ENCODE data around the gene C14orf180. TPM values are rescaled to one million over a fixed set of nuclear protein-coding genes. Genes with fewer than 3 reads are reported as not detected.
A peak's percentile ranks its signal among the peaks of the same experiment; 100 is the strongest.

C14orf180 gene
- total and polyA plus RNA-seq, 12 donors, result 0.26 to 17.8 (median 5.6) TPM

GRCh38 chr14:104601786-104602185 lies 22.2 kb downstream of the C14orf180 start:
- H3K36me3 ChIP-seq (replicated peaks in 1 of 2), result no peaks in the 10 kb centered on the region
- TF ChIP-seq POLR2A (IDR thresholded peaks at IDR 0.05), result no peak
- no peak for TF ChIP-seq CTCF (IDR thresholded peaks at IDR 0.05)
- no peak overlapping the region for H3K27ac ChIP-seq
- intact Hi-C loops (cut with DNase I), result no loop called here
- H3K9me3 ChIP-seq (replicated peaks in 1 of 3), result no peaks in the 10 kb centered on the region
- peak in 3 of 7 donors; percentile 30 to 83 (median 53) for DNase-seq
- 38 to 55% (median 46%) methylated on average over 5 to 9 of the region's 9 CpGs; no CpG with 5 or more reads in 1 of the 4 donors for WGBS, 4 donors
- peaks cover 20% of the 10 kb centered on the region for H3K27me3 ChIP-seq
- H3K4me1 ChIP-seq (replicated peaks in 1 of 2), result no peaks in the 10 kb centered on the region
- H3K4me3 ChIP-seq, result no peak overlapping the region

GRCh38 chr14:104602315-104602932 lies 22.9 kb downstream of the C14orf180 start:
- Histone ChIP-seq H3K27me3 (peaks cover 20% of the 10 kb centered on the region), H3K36me3 (replicated peaks in 1 of 2) (no peaks in the 10 kb centered on the region), H3K27ac (no peak overlapping the region), H3K4me1 (replicated peaks in 1 of 2) (no peaks in the 10 kb centered on the region), H3K4me3 (no peak overlapping the region), H3K9me3 (replicated peaks in 1 of 3) (no peaks in the 10 kb centered on the region)
- no peak for TF ChIP-seq CTCF (IDR thresholded peaks at IDR 0.05)
- no peak for TF ChIP-seq POLR2A (IDR thresholded peaks at IDR 0.05)
- DNase-seq, result peak in 1 of 7 donors; percentile 12
- intact Hi-C loops (cut with DNase I), result no loop called here
- 86 to 91% (median 88%) methylated on average over 8 to 11 of the region's 11 CpGs for WGBS, 4 donors

- TF ChIP-seq POLR2A (IDR thresholded peaks at IDR 0.05) (no peak), CTCF (IDR thresholded peaks at IDR 0.05) (no peak)
- Histone ChIP-seq H3K27ac (no peak overlapping the region), H3K36me3 (replicated peaks in 1 of 2) (no peaks in the 10 kb centered on the region), H3K27me3 (peaks cover 20% of the 10 kb centered on the region), H3K4me3 (no peak overlapping the region), H3K9me3 (replicated peaks in 1 of 3) (no peaks in the 10 kb centered on the region), H3K4me1 (replicated peaks in 1 of 2) (no peaks in the 10 kb centered on the region)
- intact Hi-C loops (cut with DNase I), result no loop called here
- DNase-seq, result peak in 1 of 7 donors; percentile 6
- 78 to 88% (median 82%) methylated on average over 7 of the region's 7 CpGs for WGBS, 4 donors
These were observed 23.4 kb downstream of the C14orf180 start for GRCh38 chr14:104602933-104603325.

- Histone ChIP-seq H3K27ac (peak overlapping the region in 2 of 5 donors; percentile 34 to 60), H3K4me1 (replicated peaks in 1 of 2) (no peaks in the 10 kb centered on the region), H3K36me3 (replicated peaks in 1 of 2) (no peaks in the 10 kb centered on the region), H3K9me3 (replicated peaks in 1 of 3) (no peaks in the 10 kb centered on the region), H3K27me3 (peaks cover 20% of the 10 kb centered on the region), H3K4me3 (peak overlapping the region in 1 of 4 donors; percentile 23)
- 34 to 71% (median 50%) methylated on average over 4 to 32 of the region's 32 CpGs for WGBS, 4 donors
- peak in 2 of 7 donors; percentile 11 to 66 for DNase-seq
- TF ChIP-seq CTCF (IDR thresholded peaks at IDR 0.05), result no peak
- peak in 1 of 2 donors; percentile 30 for TF ChIP-seq POLR2A (IDR thresholded peaks at IDR 0.05)
- intact Hi-C loops (cut with DNase I), result no loop called here
These were observed 24.3 kb downstream of the C14orf180 start for GRCh38 chr14:104603711-104604401.

All from adrenal gland (tissue), 12 donors.